Sigmoid colon (tissue), 3 donors: ENCODE measurements around the gene OASL.

Experiments
- CTCF ChIP-seq, 4 experiments: fragments of 450-650 bp in 3 of 4; fragments of 200-600 bp in 1 of 4; IDR thresholded peaks; one replicate each; pipeline ENCODE4 v1.5.1; 2016 to 2019; ENCODE audit warnings: antibody characterized with exemption in 4 of 4, mild to moderate bottlenecking in 3 of 4, moderate library complexity in 2 of 4
- POLR2A ChIP-seq, 2 donors: fragments of 450-650 bp; IDR thresholded peaks; one replicate each; pipeline ENCODE4 v1.6.1; 2016; ENCODE audit warnings: antibody characterized with exemption in 2 of 2, mild to moderate bottlenecking in 2 of 2, moderate library complexity in 2 of 2

GRCh38 chr12:121004253-121004815, 34.7 kb downstream of the OASL start:
- no peak for TF ChIP-seq CTCF (IDR thresholded peaks at IDR 0.05)
- no peak for TF ChIP-seq POLR2A (IDR thresholded peaks at IDR 0.05)
